DMS114 treated with DMSO at 0.1 percent for 48 hours (cell line): ENCODE data around the gene EIF2S2.

Experiments used
- DNase-seq: peaks from one replicate; lab custom pipeline; 2025; ENCODE audit not compliant: unreplicated experiment; lab: John Stamatoyannopoulos, UW

Gene EIF2S2

DNA sequence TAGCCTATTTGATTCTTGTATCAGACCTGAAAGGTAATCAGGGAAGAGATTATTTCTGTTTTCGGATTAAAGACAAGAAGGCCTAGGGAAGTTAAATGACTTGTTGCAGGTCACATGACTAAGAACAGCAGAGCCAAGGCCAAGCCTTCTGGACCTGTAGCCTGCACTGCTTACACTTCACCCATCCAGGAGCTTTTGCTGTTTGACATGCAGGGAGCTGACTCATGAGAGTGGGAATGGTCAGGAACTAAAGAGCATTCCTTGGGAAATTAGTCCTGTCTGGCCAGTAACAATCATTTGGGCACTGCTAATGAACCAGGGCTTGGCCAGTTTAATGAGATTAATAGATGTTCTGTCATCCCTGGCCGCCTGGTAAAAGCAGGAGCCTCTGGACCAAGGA is 46.8 kb downstream of the EIF2S2 start:
- no peak for DNase-seq

- no peak for DNase-seq
These were observed 47.8 kb downstream of the EIF2S2 start for GRCh38 chr20:34064286-34064685.

GRCh38 chr20:34062570-34063482 is 49.2 kb downstream of the EIF2S2 start:
- no peak for DNase-seq

DNA sequence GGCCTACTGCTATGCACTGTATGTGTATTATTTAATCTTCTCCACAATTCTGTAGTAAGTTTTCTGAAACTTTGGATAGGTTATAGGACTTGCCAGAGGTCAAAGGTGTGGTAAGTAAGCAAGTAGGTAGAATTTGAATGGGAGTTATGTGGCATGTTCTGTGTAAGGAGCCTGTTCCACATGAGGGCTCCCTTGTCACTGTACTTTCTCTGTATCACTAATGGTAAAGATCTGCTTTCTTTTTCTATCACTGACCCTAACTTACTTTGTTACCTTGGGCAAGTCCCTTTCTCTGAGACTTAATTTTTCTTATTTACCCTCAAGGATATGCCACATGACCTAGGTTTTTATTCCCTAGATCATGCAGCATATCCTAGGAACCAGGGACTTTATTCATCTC is 50.3 kb downstream of the EIF2S2 start:
- DNase-seq, result no peak

DNA sequence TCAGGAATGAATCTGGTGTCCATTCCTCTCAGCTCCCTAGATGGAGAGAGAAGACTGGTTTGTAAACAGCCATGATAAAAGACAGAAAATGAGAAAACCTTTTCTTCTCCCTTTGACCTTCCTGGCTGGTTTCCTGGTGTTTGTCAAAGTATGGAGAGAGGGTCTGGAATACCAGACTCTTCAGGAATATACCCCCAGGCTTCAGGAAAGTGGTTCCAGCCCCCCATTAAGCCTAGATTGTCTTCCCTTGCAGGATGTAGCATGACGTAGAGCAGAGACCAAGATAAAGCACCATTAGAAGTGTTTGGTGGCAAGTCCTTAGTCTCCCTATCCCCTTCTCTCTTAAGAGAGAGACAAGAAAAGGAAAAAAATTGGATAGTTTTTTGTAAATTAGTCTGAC is 51.1 kb downstream of the EIF2S2 start:
- no peak for DNase-seq

- no peak for DNase-seq
These were observed 53.2 kb downstream of the EIF2S2 start for GRCh38 chr20:34058831-34059230.

- DNase-seq, result no peak
These were observed 56.8 kb downstream of the EIF2S2 start for GRCh38 chr20:34055290-34055689.

DNA sequence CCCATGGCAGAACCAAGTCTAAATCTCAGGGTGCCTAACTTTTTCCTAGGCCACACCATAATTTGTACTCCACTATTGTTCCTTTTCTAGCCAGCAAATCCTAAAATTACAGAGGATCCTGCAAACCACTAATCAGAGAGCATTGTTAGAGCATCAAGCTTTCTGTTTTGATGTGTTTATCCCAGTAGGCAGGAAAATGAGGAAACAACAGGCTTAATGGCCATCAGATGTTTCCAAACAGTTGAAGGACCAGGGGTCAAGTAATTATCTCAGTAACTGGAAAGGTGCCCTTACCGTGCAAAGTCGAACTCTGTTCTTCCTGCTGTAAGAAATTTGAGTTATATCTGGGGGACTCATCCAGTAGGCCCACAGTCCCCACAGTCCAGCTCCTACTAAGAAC is 59.6 kb downstream of the EIF2S2 start:
- no peak for DNase-seq

DNA sequence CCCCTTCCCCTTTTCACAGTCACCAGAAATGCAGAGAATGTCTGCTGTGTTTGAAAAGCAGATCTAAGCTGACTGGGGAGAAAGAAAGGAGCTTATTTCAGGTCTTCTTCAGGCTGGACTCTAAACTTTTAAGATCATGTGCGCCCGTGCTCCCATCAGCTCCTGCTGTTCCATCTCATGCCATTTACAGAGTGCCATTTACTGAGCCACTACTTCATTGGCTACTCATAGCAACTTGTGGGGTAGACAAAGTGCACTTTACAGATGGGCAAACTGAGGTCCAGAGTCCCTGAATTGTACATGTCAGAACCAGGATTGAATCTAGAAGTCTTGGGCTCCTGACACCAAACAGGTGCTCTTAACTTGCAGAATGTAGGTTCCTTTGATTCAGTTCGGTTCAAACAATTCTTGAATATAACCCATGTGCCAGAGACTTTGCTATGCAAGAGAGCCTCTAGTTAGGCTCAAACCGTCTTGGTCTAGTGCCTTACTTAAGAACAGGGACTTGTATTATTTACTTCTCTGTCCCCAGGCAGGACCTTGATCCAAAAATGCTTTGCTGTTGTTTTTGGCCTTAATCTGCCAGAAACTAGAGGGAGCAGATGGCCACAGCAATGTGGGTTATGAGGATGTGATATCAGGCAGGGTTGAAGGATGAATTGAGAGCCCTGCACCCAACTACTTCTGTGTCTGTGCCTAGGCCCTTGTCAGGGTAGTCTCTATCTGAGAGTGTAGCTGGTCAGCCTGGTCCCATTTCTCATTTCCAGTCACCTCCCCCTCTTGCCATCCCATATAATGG is 61.9 kb downstream of the EIF2S2 start:
- no peak for DNase-seq

DNA sequence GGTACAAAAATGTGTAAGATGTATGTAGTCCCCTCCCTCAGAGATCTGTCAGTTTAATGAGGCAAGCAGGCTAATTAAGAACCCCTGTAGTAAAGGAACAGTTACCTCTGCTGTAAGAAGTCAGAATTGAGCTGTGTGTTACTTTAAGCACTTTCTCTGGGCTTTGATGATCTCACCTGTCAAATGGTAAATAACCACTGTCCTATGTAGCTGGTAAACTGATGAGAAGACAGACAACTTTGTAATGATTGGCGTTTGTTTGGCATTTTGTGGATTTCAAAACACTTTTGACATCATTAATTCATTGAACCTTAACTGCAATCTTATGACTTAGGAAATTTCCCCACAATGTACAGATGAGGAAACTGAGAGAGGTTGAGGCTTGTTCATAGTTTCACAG is 62.7 kb downstream of the EIF2S2 start:
- DNase-seq, result no peak

- no peak for DNase-seq
These were observed 64.1 kb downstream of the EIF2S2 start for GRCh38 chr20:34047917-34048316.

- DNase-seq, result no peak
These were observed 64.9 kb downstream of the EIF2S2 start for GRCh38 chr20:34047010-34047687.

DNA sequence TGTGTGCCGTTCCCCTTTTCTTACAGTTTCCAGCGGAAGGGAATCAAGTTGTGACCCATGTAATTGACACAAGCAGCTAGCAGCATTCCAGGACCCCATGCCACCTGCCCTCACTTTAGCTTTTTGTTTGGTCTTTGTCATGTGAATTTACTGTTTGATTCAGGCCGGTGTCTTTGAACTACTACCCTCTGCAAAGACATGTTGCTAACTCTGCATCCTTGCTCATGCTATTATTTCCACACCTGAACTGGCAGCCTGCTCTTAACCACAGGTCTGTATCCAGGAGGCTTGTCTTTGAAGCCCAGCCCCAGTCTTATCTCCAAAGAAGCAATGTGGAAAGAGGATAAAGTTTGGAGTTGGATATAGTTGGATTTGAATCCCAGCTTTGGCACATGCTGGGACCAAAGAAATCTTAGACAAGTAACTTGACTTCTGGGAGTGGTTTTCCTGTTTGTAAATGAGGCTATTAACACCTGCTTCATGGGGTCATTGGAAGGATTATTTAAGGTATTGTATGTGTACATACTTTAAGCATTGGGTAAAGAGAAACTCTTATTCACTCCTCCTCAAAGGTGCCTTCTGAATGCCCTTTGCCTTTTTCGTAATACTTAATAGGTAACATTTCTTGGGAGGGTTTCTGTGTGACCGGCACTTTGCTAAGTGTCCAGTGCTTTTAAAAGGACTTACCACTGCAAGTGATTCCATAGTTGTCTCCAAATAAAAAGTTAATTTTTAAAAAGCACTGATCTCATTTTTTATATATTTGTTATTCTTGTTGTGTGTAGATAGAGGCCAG is 65.9 kb downstream of the EIF2S2 start:
- no peak for DNase-seq

DNA sequence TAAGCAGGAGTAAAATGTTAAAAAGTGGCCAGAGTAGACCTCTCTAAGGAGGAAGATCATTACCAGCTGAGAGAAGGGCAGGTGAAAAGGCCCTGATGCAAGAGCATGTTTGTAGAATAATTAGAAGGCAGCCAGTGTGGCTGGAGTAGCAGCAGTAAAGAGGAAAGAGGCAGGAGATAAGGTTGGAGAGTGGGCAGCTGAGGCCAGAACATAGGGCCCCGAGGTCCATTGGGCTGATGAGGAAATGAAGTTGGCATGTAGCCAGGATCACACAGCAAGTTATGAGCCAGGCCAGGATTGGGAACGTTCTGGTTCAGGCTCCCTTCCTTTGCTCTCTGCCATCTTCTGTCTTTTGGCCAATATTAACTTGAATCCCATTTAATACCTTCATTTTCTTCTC is 66.7 kb downstream of the EIF2S2 start:
- DNase-seq, result no peak

DNA sequence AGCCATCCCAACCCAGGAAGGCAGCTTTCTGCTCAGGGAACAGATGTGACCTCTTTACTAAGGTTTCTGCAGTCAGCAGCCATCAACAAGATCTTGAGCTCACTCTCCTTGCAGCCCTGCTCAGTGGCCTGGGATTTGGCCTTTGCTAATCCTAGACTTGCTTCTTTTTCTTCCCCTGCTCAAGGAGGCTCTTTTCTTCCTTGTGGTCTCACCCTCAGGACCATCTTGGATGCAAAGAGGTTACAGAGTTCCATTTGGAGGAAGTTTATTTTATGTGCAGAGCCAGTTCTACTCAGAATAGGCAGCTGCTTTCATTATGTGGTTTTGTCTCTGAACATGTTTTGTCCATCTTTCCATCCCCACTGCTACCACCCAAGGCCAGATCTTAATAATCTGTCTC is 69.0 kb downstream of the EIF2S2 start:
- no peak for DNase-seq

DNA sequence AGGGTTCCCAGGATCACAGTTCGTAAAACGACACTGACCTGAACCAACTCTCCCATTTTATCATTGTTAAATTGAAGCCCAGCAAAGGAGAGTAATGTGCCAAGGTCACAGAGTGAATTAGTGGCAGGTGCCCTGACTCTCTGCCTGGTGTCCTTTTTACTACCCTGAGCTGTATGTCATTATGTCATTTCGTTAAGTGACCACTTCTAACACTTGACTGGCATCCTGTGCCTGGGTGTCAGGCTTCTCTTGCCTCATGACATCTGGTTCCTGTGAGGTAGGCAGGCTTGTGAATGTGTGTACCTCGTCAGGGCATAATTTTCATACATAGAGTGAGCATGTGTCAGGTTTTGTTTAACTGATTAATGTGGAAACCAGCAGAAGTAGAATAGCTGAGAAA is 69.8 kb downstream of the EIF2S2 start:
- no peak for DNase-seq

DNA sequence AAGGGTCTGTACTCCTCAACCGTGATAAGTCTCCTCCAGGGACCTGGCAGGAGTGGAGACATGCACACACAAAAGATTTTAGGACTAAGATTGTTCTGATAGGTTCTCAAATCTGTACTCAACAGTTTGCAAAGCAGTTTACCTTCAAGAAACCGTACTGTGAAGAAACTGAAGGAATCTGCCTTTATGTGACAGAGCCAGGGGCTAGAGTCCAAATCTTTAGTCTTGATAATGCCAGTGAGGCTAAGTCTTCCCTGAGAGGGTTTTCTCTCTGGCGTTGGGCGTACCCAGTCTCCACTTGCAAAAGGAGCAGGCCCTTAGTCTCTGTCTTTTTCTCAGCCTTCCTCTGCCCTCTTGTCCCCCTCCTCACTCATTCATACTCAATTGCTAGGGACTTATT is 70.8 kb downstream of the EIF2S2 start:
- no peak for DNase-seq

DNA sequence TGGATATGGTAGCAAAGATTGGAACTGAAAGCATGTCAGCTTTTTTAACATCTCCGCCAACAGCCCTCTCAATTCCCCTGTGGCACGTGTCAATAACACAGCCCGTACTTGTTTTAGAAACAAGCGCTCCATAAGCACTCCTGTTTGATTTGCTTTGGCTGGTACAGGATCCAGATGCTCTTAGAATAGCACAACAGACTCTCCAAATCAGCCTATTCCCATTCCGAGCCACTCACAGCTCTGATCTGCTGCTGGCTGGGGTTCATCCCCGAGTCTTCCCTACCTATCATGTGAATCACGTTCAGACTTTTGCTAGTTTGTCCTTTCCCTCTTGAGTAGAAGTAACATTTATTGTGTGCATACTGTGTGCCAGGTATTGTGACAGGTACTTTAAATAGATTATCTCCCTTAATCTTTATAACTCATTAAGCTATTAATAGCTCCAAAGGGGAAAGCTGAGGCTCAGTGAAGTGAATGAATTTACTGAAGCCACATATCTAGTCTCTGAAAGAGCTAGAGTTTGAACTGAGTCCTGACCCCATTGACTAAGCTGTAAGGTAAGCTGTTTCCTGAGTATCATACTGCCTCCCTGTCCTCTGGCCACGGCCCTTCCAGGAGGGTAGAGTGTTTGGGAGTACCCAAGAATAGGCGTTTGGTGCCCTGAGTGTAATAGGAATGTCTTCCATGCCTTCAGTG is 71.6 kb downstream of the EIF2S2 start:
- DNase-seq, result no peak
